Common myeloid progenitor, CD34-positive (primary cell): ENCODE measurements around the gene PTPRT.

ENCODE experiments used
- CTCF ChIA-PET: fragments of 350-600 bp; sonication (Branson Sonifier 250); formaldehyde crosslinking; loops from one replicate; lab custom pipeline; 2021; ENCODE audit warnings: antibody characterized with exemption; lab: Charles Lee
- POLR2A ChIA-PET: fragments of 350-600 bp; sonication (Branson Sonifier 250); formaldehyde crosslinking; loops from one replicate; lab custom pipeline; 2021; ENCODE audit warnings: antibody characterized with exemption; lab: Charles Lee
- DNase-seq, 3 donors: peaks; one replicate each; pipeline versions ENCODE4 v3.0.0 to v3.0.0-alpha.2; 2013
- H3K27ac ChIP-seq, 2 experiments: 1 replicate in 1 of 2; 2 replicates in 1 of 2; pipeline ENCODE4 v1.7.0; 2013; ENCODE audit warnings: inconsistent platforms in 2 of 2, low read length in 2 of 2, mild to moderate bottlenecking in 2 of 2, low read depth in 1 of 2, moderate library complexity in 1 of 2; ENCODE audit not compliant: severe bottlenecking in 2 of 2, insufficient read depth in 1 of 2, poor library complexity in 1 of 2
- H3K27me3 ChIP-seq, 5 experiments: replicated peaks in 2 of 5; 1 replicate in 3 of 5; 2 replicates in 2 of 5; pipeline versions ENCODE4 v1.6.1 to v1.7.0; 2013; ENCODE audit warnings: low read length in 4 of 5, mild to moderate bottlenecking in 2 of 5, moderate library complexity in 2 of 5, inconsistent platforms in 1 of 5; ENCODE audit not compliant: insufficient read depth in 5 of 5, control insufficient read depth in 4 of 5
- H3K36me3 ChIP-seq, 4 experiments: 1 replicate in 2 of 4; 2 replicates in 2 of 4; pipeline versions ENCODE4 v1.6.1 to v1.7.0; 2013; ENCODE audit warnings: low read length in 3 of 4, control low read depth in 1 of 4, mild to moderate bottlenecking in 1 of 4; ENCODE audit not compliant: control insufficient read depth in 4 of 4, insufficient read depth in 4 of 4
- H3K4me1 ChIP-seq, 4 experiments: 1 replicate in 3 of 4; 2 replicates in 1 of 4; pipeline versions ENCODE4 v1.6.1 to v1.7.1; 2013; ENCODE audit warnings: low read length in 3 of 4, mild to moderate bottlenecking in 3 of 4, control low read depth in 1 of 4, inconsistent platforms in 1 of 4, moderate library complexity in 1 of 4; ENCODE audit not compliant: control insufficient read depth in 4 of 4, insufficient read depth in 4 of 4; ENCODE audit errors: control extremely low read depth in 1 of 4
- H3K4me3 ChIP-seq, 7 experiments: 1 replicate in 4 of 7; 2 replicates in 3 of 7; pipeline versions ENCODE4 v1.5.1 to v1.7.0; 2013; ENCODE audit warnings: mild to moderate bottlenecking in 7 of 7, low read length in 6 of 7, moderate library complexity in 6 of 7, inconsistent platforms in 2 of 7, low read depth in 2 of 7, control low read depth in 1 of 7; ENCODE audit not compliant: insufficient read depth in 4 of 7, control insufficient read depth in 1 of 7; ENCODE audit errors: extremely low read depth in 1 of 7
- H3K9me3 ChIP-seq, 5 experiments: 1 replicate in 4 of 5; 2 replicates in 1 of 5; pipeline versions ENCODE4 v1.6.1 to v1.7.1; 2013; ENCODE audit warnings: low read length in 4 of 5, mild to moderate bottlenecking in 2 of 5, inconsistent platforms in 1 of 5, low read depth in 1 of 5, moderate library complexity in 1 of 5; ENCODE audit not compliant: control insufficient read depth in 4 of 5, insufficient read depth in 2 of 5; ENCODE audit errors: control extremely low read depth in 1 of 5
- WGBS: methylation state at CpG from one replicate; pipeline ENCODE4 v1.1.5; 2013; ENCODE audit not compliant: insufficient coverage; 5-methylcytosine and 5-hydroxymethylcytosine counted together

Gene PTPRT

GRCh38 chr20:43220612-43221011, 30.9 kb upstream of the PTPRT start:
- peaks cover 0 to 11% (median 1%) of the 10 kb centered on the region in 4 experiments for H3K4me1 ChIP-seq
- peak in 2 of 3 donors; percentile 4 for DNase-seq
- peaks cover 0 to 4% (median 2%) of the 10 kb centered on the region in 5 experiments for H3K27me3 ChIP-seq
- CTCF ChIA-PET, result interaction anchor here (1.3 kb wide), 1 partner anchor 29 kb away, joined by 3 read pairs; no protein-coding TSS in a partner anchor
- peaks cover 0 to 2% (median 0%) of the 10 kb centered on the region in 5 experiments for H3K9me3 ChIP-seq
- WGBS, result 8% methylated on average over 2 of the region's 4 CpGs
- H3K4me3 ChIP-seq, result no peak overlapping the region
- no peak overlapping the region for H3K27ac ChIP-seq
- no peaks in the 10 kb centered on the region for H3K36me3 ChIP-seq
- POLR2A ChIA-PET, result no interaction called here

DNA sequence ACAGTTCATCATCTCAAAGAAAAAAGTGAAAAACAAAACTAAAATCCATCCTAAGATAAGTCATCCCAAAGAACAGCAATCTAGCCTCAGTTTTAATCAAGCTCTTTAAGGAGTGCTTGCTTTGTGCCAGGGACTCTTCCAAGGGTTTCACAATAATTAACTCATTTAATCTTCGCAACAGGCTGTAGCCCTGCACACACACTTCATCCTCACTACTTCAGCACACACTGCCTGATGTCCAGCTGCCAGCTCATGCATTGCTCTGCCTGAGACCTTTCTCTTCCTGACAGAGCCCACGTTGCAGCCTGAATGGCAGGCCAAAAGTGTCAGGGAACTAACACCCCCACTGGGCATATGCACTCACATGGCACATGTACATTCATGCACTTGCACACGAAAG, 21.2 kb upstream of the PTPRT start:
- no peak overlapping the region for H3K27ac ChIP-seq
- DNase-seq, result no peak
- no peaks in the 10 kb centered on the region for H3K4me1 ChIP-seq
- ChIA-PET CTCF (no interaction called here), POLR2A (no interaction called here)
- WGBS, result 51% methylated on average over 2 of the region's 3 CpGs
- H3K36me3 ChIP-seq, result no peaks in the 10 kb centered on the region
- H3K9me3 ChIP-seq, result peaks cover 0 to 2% (median 0%) of the 10 kb centered on the region in 5 experiments
- no peaks in the 10 kb centered on the region for H3K27me3 ChIP-seq
- no peak overlapping the region for H3K4me3 ChIP-seq

- ChIA-PET POLR2A (no interaction called here), CTCF (no interaction called here)
- WGBS, result 71% methylated on average over 1 of the region's 2 CpGs
- Histone ChIP-seq H3K36me3 (no peaks in the 10 kb centered on the region), H3K27me3 (no peaks in the 10 kb centered on the region), H3K4me1 (no peaks in the 10 kb centered on the region), H3K27ac (no peak overlapping the region), H3K9me3 (peaks cover 0 to 4% (median 2%) of the 10 kb centered on the region in 5 experiments), H3K4me3 (no peak overlapping the region)
- DNase-seq, result no peak
Observed at GRCh38 chr20:43209831-43210230, 20.1 kb upstream of the PTPRT start.

GRCh38 chr20:43205699-43206098, 16.0 kb upstream of the PTPRT start:
- H3K27me3 ChIP-seq, result peaks cover 0 to 3% (median 0%) of the 10 kb centered on the region in 5 experiments
- H3K27ac ChIP-seq, result no peak overlapping the region
- 67% methylated on average over 2 of the region's 4 CpGs for WGBS
- CTCF ChIA-PET, result no interaction called here
- POLR2A ChIA-PET, result no interaction called here
- no peak for DNase-seq
- peaks cover 0 to 4% (median 2%) of the 10 kb centered on the region in 5 experiments for H3K9me3 ChIP-seq
- no peaks in the 10 kb centered on the region for H3K4me1 ChIP-seq
- no peaks in the 10 kb centered on the region for H3K36me3 ChIP-seq
- H3K4me3 ChIP-seq, result no peak overlapping the region

DNA sequence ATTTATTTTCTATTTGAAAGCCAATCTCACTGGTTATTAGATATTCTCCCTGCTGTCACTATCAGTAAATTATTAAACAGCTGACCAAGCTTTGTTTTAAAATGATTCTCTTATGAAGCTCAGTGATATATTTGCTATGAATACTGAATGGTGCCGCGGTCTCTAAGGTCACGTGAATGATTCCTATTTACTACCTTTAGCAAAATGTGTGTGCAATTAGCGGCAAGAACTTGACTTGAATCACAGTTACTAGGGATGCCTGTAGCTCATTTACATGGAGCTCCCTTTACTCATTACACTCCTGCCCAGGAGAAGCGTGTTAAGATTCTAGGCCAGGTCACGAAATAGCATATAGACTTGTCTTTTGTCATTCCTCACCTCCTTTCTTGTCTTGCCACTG, 12.4 kb upstream of the PTPRT start:
- CTCF ChIA-PET, result no interaction called here
- Histone ChIP-seq H3K4me3 (no peak overlapping the region), H3K27ac (no peak overlapping the region), H3K9me3 (peaks cover 0 to 4% (median 2%) of the 10 kb centered on the region in 5 experiments), H3K36me3 (no peaks in the 10 kb centered on the region), H3K27me3 (peaks cover 0 to 3% (median 0%) of the 10 kb centered on the region in 5 experiments), H3K4me1 (no peaks in the 10 kb centered on the region)
- DNase-seq, result no peak
- POLR2A ChIA-PET, result no interaction called here
- WGBS, result 97% methylated on average over 6 of the region's 6 CpGs

DNA sequence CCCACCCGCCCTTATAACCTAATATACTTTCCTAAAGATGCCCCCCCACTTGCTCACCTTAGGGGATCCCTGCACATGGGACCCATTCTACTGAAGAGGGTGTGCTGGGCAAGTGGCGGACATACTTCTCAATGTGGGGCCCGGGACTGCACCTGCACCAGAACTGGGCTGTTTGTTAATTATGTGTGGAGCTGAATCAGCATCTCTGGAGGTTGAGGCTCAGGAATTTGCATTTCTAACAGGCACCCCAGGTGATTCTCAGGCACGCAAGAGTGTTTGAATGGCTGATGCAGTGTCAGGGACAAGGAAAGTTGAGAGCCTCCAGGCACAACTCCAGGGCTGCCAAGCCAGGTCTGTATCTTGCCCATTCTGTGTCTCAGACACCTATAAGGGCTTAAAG, 8.9 kb upstream of the PTPRT start:
- WGBS, result 92% methylated on average over 3 of the region's 4 CpGs
- Histone ChIP-seq H3K9me3 (no peaks in the 10 kb centered on the region), H3K27me3 (peaks cover 0 to 4% (median 0%) of the 10 kb centered on the region in 5 experiments), H3K4me3 (no peak overlapping the region), H3K4me1 (no peaks in the 10 kb centered on the region), H3K27ac (no peak overlapping the region), H3K36me3 (no peaks in the 10 kb centered on the region)
- CTCF ChIA-PET, result interaction anchor here (0.7 kb wide), 1 partner anchor 12 kb away, joined by 3 read pairs; no protein-coding TSS in a partner anchor
- POLR2A ChIA-PET, result no interaction called here
- DNase-seq, result no peak

- 100% methylated on average over 3 of the region's 3 CpGs for WGBS
- H3K4me1 ChIP-seq, result no peaks in the 10 kb centered on the region
- no peak for DNase-seq
- H3K36me3 ChIP-seq, result no peaks in the 10 kb centered on the region
- POLR2A ChIA-PET, result no interaction called here
- CTCF ChIA-PET, result no interaction called here
- H3K9me3 ChIP-seq, result no peaks in the 10 kb centered on the region
- H3K4me3 ChIP-seq, result no peak overlapping the region
- peaks cover 0 to 19% (median 11%) of the 10 kb centered on the region in 5 experiments for H3K27me3 ChIP-seq
- H3K27ac ChIP-seq, result no peak overlapping the region
Observed at GRCh38 chr20:43196243-43196642, 6.5 kb upstream of the PTPRT start.
